Glomerular visceral epithelial cell (primary cell): ENCODE data around the gene TRIP12.
A peak's percentile ranks its signal among the peaks of the same experiment; 100 is the strongest.
"Not testable (repeated sequence)": the region's sequence is repeated elsewhere in the genome, so short reads cannot be mapped to it uniquely, and the experiment has no call there.

Experiments
- DNase-seq: peaks from one replicate; pipeline ENCODE4 v3.0.0-alpha.2; 2016; ENCODE audit errors: extremely low spot score

TRIP12 gene

GRCh38 chr2:229768235-229768634 is 153.6 kb downstream of the TRIP12 start:
- no peak for DNase-seq

GRCh38 chr2:229765721-229766120 is 156.1 kb downstream of the TRIP12 start:
- DNase-seq = no peak

- no peak for DNase-seq
Measured at GRCh38 chr2:229761663-229762062, 160.1 kb downstream of the TRIP12 start.

- DNase-seq = not testable (repeated sequence)
Measured at GRCh38 chr2:229757462-229757861, 164.3 kb downstream of the TRIP12 start.

- DNase-seq = no peak
Measured at GRCh38 chr2:229752970-229753729, 168.7 kb downstream of the TRIP12 start.

- no peak for DNase-seq
Measured at GRCh38 chr2:229749779-229750178, 172.0 kb downstream of the TRIP12 start.

- DNase-seq = no peak
Measured at GRCh38 chr2:229748950-229749349, 172.9 kb downstream of the TRIP12 start.

- not testable (repeated sequence) for DNase-seq
Measured at GRCh38 chr2:229742691-229743090, 179.1 kb downstream of the TRIP12 start.

GRCh38 chr2:229740279-229740678 is 181.5 kb downstream of the TRIP12 start:
- no peak for DNase-seq

- DNase-seq = no peak
Measured at GRCh38 chr2:229738024-229738625, 183.7 kb downstream of the TRIP12 start.

GRCh38 chr2:229734410-229734809 is 187.4 kb downstream of the TRIP12 start:
- no peak for DNase-seq

GRCh38 chr2:229733611-229734245 is 188.1 kb downstream of the TRIP12 start:
- DNase-seq = no peak

GRCh38 chr2:229732897-229733296 is 188.9 kb downstream of the TRIP12 start:
- DNase-seq = no peak

- no peak for DNase-seq
Measured at GRCh38 chr2:229731916-229732315, 189.9 kb downstream of the TRIP12 start.

- DNase-seq = no peak
Measured at GRCh38 chr2:229731363-229731762, 190.4 kb downstream of the TRIP12 start.

- DNase-seq = no peak
Measured at GRCh38 chr2:229728370-229728769, 193.4 kb downstream of the TRIP12 start.

GRCh38 chr2:229726643-229727042 is 195.2 kb downstream of the TRIP12 start:
- no peak for DNase-seq

- DNase-seq = peak; percentile 31
Measured at GRCh38 chr2:229725716-229726574, 195.9 kb downstream of the TRIP12 start.

- DNase-seq = not testable (repeated sequence)
Measured at GRCh38 chr2:229723192-229723591, 198.6 kb downstream of the TRIP12 start.

GRCh38 chr2:229719926-229720647 is 201.7 kb downstream of the TRIP12 start:
- no peak for DNase-seq

GRCh38 chr2:229718057-229718456 is 203.8 kb downstream of the TRIP12 start:
- DNase-seq = no peak
